ENCODE measurements around the gene CYFIP1.
A peak's percentile ranks its signal among the peaks of the same experiment; 100 is the strongest.

The CYFIP1 gene

DNA sequence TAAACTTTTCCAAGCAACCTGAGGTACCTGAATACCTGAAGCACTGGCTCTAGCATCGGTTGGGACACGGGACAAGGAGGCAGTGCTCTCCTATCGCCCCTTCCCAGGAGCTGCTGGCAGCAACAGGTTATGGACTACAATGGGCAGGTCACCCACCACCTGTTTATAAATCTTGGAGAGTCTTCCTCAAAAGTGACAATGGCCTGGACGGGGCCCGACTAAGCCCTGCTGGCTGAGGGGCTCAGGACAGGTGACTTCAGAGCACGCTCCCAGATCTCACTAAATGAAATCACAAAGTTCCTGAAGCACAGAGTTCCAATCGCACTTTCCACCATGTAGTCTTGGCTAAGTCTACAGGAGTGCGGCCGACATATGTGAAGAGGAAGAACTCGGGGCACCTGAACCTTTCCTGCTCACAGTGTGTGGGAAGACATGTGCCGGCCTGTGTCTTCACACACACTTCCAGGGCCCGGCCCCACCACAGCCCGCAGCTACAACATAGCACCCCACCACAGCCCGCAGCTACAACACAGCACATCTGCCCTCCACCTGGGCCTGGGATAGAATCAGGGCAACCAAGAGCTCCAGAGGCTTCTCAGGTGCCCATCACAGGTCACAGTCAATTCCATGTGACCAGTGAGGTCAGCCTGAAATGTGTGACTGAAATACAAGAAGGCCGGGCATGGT is 12.9 kb downstream of the CYFIP1 start:
- DNase-seq = no peak

DNA sequence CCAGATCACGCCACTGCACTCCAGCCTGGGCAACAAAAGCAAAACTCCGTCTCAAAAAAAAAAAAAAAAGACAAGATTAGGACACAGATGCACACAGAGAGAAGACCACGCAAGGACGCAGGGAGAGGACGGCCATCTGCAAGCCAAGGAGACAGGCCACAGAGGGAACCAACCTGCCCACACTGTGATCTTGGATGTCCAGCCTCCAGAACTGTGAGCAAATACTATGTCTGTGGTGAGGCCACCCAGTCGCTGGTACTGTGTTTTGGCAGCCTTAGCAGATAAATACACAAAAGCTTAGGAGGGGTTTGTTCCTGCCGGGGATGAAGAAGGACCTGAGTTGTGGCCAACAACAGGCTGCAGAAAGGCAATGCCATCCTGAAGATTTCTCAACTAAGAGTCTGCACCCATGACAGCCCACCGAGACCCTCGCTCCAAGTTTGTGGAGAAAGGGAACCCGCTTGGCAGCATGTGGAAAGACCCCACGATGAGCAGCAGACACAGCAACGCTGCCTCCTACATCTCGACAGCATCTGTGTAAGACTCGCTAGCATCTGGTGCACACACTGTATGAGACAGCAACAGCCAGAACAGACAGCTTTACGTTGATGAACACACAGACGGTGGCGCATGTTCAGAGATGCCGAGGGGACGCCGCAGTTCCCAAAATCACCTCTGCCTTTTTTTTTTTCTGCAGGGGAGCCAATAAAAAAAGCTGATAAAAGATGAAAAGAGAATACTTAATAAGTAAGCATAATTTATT is 13.7 kb downstream of the CYFIP1 start:
- no peak for DNase-seq

DNA sequence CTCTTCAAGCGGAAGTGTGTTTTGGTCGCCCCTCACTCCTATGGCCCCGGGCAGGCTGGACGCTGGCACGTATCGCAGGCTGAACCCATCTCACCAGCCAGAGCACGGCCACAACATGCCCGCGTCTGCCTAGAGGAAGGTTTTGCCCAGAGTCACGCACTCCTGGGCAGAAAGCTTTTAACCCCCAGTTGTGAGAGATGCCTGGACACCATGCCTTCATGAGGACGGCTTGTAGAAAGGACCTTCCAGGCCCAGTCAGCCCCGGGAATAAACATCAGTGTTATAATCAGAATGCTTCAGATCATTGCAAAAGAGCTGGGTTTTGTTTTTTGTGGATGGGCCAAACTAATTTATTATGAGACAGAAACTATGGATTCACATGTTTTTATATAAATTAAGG is 16.5 kb downstream of the CYFIP1 start:
- no peak for DNase-seq

GRCh38 chr15:22962611-22963010 is 17.6 kb downstream of the CYFIP1 start:
- DNase-seq = no peak

DNA sequence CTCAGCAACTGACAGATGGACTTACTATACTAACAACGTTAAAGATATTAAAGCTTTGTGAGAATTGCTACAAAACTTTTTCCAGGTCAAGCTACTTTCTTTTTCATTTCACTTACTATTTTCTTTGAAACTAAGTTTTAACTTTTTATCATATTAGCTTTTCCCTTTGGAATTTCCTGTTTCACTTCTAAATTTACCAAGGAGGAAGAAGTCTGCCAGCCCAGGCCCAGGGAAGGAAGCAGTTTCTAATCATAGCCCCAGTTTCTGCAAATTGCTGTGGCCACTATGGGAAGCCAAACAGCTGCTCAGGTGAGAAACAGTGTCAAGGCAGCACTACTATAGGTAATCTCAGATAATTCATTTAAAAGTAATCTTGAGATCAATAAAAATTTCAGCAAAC is 18.4 kb downstream of the CYFIP1 start:
- peak; percentile 9 to 58 (median 46) for DNase-seq

DNA sequence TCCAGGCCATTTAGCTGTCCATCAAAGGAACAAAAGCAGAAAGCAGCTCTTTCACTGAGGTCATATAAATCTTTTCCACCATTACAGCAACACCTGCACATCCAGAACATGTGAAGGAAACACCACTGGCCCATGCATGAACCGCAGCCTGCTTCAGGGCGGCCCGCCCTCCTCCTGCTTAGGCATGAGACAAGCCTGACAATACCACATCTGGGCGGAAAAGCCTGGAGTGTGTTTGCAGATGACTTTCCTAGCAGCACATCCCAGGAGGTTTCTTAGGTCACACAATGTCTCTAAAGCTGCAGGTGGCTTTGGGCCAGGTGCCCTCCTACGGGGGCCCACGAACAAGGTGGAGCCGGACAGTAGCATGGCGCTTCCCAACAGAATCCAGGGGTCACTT is 19.6 kb downstream of the CYFIP1 start:
- DNase-seq = no peak

- DNase-seq = no peak
Observed at GRCh38 chr15:22960126-22960525, 20.0 kb downstream of the CYFIP1 start.

DNA sequence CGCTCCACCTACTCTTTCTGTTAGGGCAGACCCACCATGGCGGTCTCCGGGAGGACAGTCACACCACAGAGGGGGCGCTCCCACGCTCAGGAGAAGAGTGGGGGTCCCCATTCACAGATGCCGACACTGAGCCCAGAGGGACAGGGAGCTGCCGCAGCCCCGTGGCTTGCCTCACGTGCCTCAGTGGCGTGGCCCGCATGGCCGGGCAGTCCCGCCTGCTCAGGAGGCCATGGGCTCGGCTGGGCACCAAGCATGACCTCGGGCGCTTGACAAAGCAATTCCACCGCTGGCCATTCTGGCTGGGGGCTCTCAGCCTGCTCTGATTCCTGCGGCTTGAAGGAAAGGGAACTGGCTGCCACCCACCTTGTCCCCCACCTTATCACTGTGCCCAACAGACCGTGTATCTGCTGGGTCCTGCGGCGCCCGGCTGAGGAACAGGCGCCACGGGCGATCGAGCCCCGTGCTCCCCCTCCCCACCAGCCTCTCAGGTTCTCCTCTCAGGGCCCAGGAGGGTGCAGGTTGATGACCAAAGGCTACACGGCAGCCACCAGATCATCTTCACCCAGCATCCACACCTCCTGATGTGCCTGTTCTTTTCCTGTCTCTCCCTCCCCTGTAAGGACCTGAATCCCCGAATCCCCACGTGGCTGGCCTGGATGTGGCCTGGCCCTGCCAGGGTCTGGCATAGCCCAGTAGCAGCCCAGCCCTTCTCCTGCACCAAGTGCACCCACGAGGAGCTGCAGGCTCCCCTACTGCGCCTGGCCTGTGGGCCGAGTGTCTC is 20.7 kb downstream of the CYFIP1 start:
- no peak for DNase-seq

DNA sequence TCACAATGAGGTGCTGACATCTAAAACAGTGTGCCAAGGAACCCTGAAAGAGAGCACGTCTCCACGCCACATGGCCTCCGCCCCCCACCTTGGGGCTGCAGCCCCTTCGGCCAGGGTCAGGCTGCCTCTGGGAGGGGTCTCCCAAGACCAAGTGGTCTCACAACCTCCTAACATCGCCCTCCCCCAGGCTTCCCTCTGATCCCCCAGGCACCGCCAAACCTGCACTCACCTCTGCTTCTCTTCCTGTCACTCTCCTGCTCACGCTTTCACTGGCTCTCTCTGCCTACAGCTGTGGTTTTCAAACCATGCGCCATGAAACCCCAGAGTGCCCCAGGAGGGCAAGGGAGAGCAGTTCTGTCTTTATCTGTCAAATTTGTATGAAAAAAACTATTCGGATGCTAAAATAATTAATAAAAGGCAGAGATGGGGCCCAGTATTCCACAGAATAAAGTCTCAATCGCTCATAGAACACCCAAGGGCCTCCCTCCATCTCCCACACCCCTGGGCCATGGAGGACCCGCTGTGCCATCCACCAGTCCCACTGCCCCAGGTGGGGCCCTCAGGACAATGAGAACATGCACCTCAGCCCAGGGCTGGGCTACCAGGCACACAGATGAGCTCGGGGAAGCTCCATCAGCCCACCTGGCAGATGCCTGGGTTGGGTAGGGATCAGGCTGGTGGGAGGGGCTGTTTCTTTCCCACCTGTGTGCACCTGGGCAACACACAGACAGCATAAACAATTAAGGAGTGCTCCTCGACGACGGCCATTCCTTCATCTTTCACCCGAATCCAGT is 21.5 kb downstream of the CYFIP1 start:
- DNase-seq = no peak

GRCh38 chr15:22956978-22957260 is 23.2 kb downstream of the CYFIP1 start:
- DNase-seq = peak; percentile 86 to 95 (median 92)

GRCh38 chr15:22956257-22956977 is 23.8 kb downstream of the CYFIP1 start:
- no peak for DNase-seq

- peak; percentile 54 to 88 (median 73) for DNase-seq
Observed at GRCh38 chr15:22955544-22956119, 24.5 kb downstream of the CYFIP1 start.

DNA sequence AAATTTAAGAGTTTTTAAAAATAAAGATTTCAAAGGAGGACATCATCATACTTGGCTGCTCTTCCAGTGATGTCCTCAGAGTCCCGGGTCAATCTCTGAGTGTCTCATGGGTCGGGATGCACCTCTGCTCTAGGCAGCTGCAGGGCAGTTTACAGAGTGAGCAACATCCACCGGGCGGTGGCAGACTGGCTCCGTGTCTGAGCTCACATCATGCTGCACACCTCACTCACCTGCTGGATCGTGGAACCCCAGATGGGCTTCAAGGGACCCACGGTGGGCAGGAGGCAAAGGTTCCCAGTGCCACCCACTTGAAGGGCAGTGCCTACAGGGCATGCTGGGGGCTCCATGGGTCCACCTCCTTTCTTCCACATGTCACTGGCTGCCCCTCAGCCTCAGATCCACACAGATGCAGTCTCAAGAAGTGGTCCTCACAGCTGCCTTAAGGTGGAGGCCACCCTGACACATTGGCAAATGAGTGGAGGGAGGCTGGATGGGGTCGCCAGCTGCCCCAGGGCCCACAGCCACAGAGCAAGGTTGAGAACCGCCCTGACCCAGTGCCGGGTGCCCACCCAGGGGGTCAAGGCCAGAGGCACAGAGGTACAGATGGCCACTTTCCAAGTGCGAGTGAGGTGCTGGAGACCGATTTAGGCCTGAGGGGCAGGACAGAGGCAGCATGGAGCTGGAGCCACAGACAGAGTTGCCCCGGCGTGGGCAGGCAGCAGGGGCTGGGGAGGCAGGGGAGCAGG is 25.2 kb downstream of the CYFIP1 start:
- no peak for DNase-seq

GRCh38 chr15:22954326-22954725 is 25.8 kb downstream of the CYFIP1 start:
- no peak for DNase-seq

DNA sequence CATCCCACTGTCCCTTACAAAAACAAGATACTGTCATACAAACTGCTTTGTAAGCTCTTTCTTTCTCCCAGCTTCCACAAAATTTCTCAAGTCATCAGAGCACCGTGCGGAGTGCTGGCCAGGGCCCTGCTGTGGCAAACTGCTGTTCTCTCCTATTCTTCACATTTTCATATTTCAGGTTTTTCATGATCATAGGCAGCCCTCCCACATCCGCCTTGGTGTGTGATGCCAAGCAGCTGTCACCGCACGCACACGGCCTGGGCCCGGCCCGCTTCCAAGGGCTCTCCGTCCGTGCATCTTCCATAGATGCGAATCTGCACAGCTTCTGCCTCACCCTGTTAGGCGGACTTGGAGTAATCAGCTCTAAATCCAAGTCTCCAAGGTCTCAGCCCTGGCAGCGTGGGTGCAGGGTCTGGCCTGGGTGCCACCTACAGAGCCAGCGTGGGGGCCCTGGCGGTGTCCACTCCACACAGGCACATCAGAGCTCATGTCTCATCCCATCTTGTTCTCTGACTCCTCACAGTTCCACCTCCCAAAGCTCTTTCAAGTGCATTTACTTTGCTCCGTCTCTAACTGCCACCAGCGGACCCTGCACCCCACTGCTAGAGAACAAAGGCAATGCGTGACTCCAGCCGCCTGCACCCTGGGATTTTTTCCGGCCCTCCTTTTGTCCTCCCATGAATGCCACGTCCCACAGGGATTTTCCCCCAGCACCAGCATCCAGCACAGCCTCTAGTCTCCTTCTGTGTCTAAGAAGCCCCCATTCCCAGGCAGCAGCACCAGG is 27.2 kb downstream of the CYFIP1 start:
- DNase-seq = peak; percentile 21 to 59 (median 38)

- no peak for DNase-seq
Observed at GRCh38 chr15:22951381-22952280, 28.5 kb downstream of the CYFIP1 start.

GRCh38 chr15:22951031-22951380 is 29.2 kb downstream of the CYFIP1 start:
- DNase-seq = no peak

- DNase-seq = peak in 2 of 4 experiments; percentile 32 to 33
Observed at GRCh38 chr15:22950256-22950990, 29.7 kb downstream of the CYFIP1 start.
